IMR-90 (cell line): ENCODE results near the gene BLNK. TPM values are rescaled to one million over a fixed set of nuclear protein-coding genes. Genes with fewer than 3 reads are reported as not detected.

Experiments
- ATAC-seq: fragments of 200-7000 bp; cut with Tn5 transposase; 2 replicates; pipeline ENCODE4 v1.9.1; 2020; ENCODE audit warnings: low read depth, mild to moderate bottlenecking, moderate library complexity
- BruUV-seq: library from RNA; stranded (reverse); fragments of 400-500 nt; replicated peaks from 2 replicates; lab custom pipeline; 2021; lab: Mats Ljungman, UMichigan
- CTCF ChIA-PET: fragments of 300-600 bp; formaldehyde crosslinking; extraction: SDS; loops from one replicate; lab custom pipeline; 2021; ENCODE audit warnings: antibody characterized with exemption; lab: Yijun Ruan, JAX
- POLR2A ChIA-PET: fragments of 300-600 bp; sonication (Branson Sonifier 250); formaldehyde crosslinking; loops from one replicate; lab custom pipeline; 2022; ENCODE audit warnings: antibody characterized with exemption; ENCODE audit not compliant: unreplicated experiment; lab: Charles Lee
- DNase-seq: peaks from one replicate; pipeline ENCODE4 v3.0.0; 2013
- H2AFZ ChIP-seq: replicated peaks from 2 replicates; pipeline ENCODE3; 2013; ENCODE audit warnings: low read length, mild to moderate bottlenecking; ENCODE audit not compliant: poor library complexity
- H2AK5ac ChIP-seq: 2 replicates; pipeline ENCODE4 v1.6.1; 2013; ENCODE audit warnings: low read depth, low read length, inconsistent platforms
- H2AK9ac ChIP-seq: replicated peaks from 2 replicates; pipeline ENCODE3; 2013; ENCODE audit warnings: mild to moderate bottlenecking, low read depth, low read length, moderate library complexity; ENCODE audit not compliant: poor library complexity
- H2BK120ac ChIP-seq: 2 replicates; pipeline ENCODE4 v1.6.1; 2013; ENCODE audit warnings: low read depth, low read length, inconsistent platforms
- H2BK15ac ChIP-seq: 3 replicates; pipeline ENCODE4 v1.6.1; 2013; ENCODE audit warnings: low read depth, low read length, inconsistent platforms
- H2BK20ac ChIP-seq: 2 replicates; pipeline ENCODE4 v1.6.1; 2013; ENCODE audit warnings: low read depth, mild to moderate bottlenecking, inconsistent platforms, low read length, moderate library complexity
- H2BK5ac ChIP-seq: 2 replicates; pipeline ENCODE4 v1.6.1; 2013; ENCODE audit warnings: mild to moderate bottlenecking, low read depth, low read length, inconsistent platforms; ENCODE audit not compliant: poor library complexity, severe bottlenecking
- H3K14ac ChIP-seq: replicated peaks from 2 replicates; pipeline ENCODE4 v1.6.1; 2013; ENCODE audit warnings: low read depth, low read length, inconsistent platforms
- H3K18ac ChIP-seq: 2 replicates; pipeline ENCODE4 v1.6.1; 2013; ENCODE audit warnings: low read depth, low read length, control low read depth
- H3K23ac ChIP-seq: 2 replicates; pipeline ENCODE4 v1.6.1; 2013; ENCODE audit warnings: low read depth, low read length, inconsistent platforms
- H3K27ac ChIP-seq: 2 replicates; pipeline ENCODE4 v1.5.1; 2013; ENCODE audit warnings: mild to moderate bottlenecking, control low read depth, low read length; ENCODE audit not compliant: insufficient read depth
- H3K27me3 ChIP-seq: 2 replicates; pipeline ENCODE4 v1.6.1; 2013; ENCODE audit warnings: low read length; ENCODE audit not compliant: control insufficient read depth, insufficient read depth
- H3K36me3 ChIP-seq: 2 replicates; pipeline ENCODE4 v1.6.1; 2013; ENCODE audit warnings: low read length, mixed read lengths; ENCODE audit not compliant: control insufficient read depth, insufficient read depth
- H3K4ac ChIP-seq: 2 replicates; pipeline ENCODE4 v1.6.1; 2013; ENCODE audit warnings: low read depth, low read length, inconsistent platforms
- H3K4me1 ChIP-seq: 2 replicates; pipeline ENCODE4 v1.6.1; 2013; ENCODE audit warnings: low read length, mixed read lengths; ENCODE audit not compliant: control insufficient read depth, insufficient read depth
- H3K4me2 ChIP-seq: 2 replicates; pipeline ENCODE4 v1.6.1; 2013; ENCODE audit warnings: low read depth, mild to moderate bottlenecking, control low read depth, low read length, moderate library complexity
- H3K4me3 ChIP-seq: 2 replicates; pipeline ENCODE4 v1.5.1; 2013; ENCODE audit warnings: low read depth, mild to moderate bottlenecking, control low read depth, low read length, moderate library complexity; ENCODE audit not compliant: insufficient read depth
- H3K56ac ChIP-seq: 2 replicates; pipeline ENCODE4 v1.6.1; 2013; ENCODE audit warnings: low read length, inconsistent platforms; ENCODE audit not compliant: insufficient read depth; ENCODE audit errors: extremely low read depth
- H3K79me1 ChIP-seq, 2 experiments: 2 replicates each; pipeline ENCODE4 v1.6.1; 2013; ENCODE audit warnings: low read length in 2 of 2, inconsistent platforms in 1 of 2, low read depth in 1 of 2
- H3K9ac ChIP-seq: 2 replicates; pipeline ENCODE4 v1.6.1; 2013; ENCODE audit warnings: low read depth, low read length, control low read depth
- H3K9me1 ChIP-seq: 2 replicates; pipeline ENCODE4 v1.6.1; 2013; ENCODE audit warnings: low read length, inconsistent platforms; ENCODE audit not compliant: insufficient read depth
- H3K9me3 ChIP-seq: 2 replicates; pipeline ENCODE4 v1.6.1; 2013; ENCODE audit warnings: low read length; ENCODE audit not compliant: control insufficient read depth, insufficient read depth
- H4K20me1 ChIP-seq: 2 replicates; pipeline ENCODE4 v1.6.1; 2013; ENCODE audit warnings: low read length, inconsistent platforms; ENCODE audit not compliant: insufficient read depth
- H4K5ac ChIP-seq: 2 replicates; pipeline ENCODE4 v1.6.1; 2013; ENCODE audit warnings: mild to moderate bottlenecking, low read depth, low read length, control low read depth
- H4K8ac ChIP-seq, 2 experiments: 2 replicates each; pipeline ENCODE4 v1.6.1; 2013; ENCODE audit warnings: low read depth in 2 of 2, low read length in 2 of 2, control low read depth in 1 of 2, inconsistent platforms in 1 of 2
- H4K91ac ChIP-seq: 2 replicates; pipeline ENCODE4 v1.6.1; 2013; ENCODE audit warnings: low read depth, low read length, inconsistent platforms; ENCODE audit not compliant: insufficient read depth
- BHLHE40 ChIP-seq: fragments of 150-350 bp; IDR thresholded peaks from 2 replicates; pipeline ENCODE4 v1.6.1; 2016; ENCODE audit warnings: mild to moderate bottlenecking, low read depth, low read length
- CEBPB ChIP-seq: IDR thresholded peaks from 2 replicates; pipeline ENCODE4 v1.6.1; 2012; ENCODE audit warnings: low read depth, low read length, improper control_type of control experiment
- CHD1 ChIP-seq: IDR thresholded peaks from 2 replicates; pipeline ENCODE4 v1.6.1; 2012; ENCODE audit warnings: low read depth, low read length, improper control_type of control experiment
- FOS ChIP-seq: fragments of 150-350 bp; IDR thresholded peaks from 2 replicates; pipeline ENCODE4 v1.6.1; 2016; ENCODE audit warnings: low read depth, low read length
- NFE2L2 ChIP-seq: fragments of 150-350 bp; IDR thresholded peaks from 2 replicates; pipeline ENCODE4 v1.6.1; 2016; ENCODE audit warnings: low read depth, mild to moderate bottlenecking, low read length
- RAD21 ChIP-seq: IDR thresholded peaks from 2 replicates; pipeline ENCODE4 v1.6.1; 2012; ENCODE audit warnings: low read length, improper control_type of control experiment
- RCOR1 ChIP-seq: IDR thresholded peaks from 2 replicates; pipeline ENCODE4 v1.6.1; 2012; ENCODE audit warnings: mild to moderate bottlenecking, low read length, improper control_type of control experiment; ENCODE audit not compliant: insufficient replicate concordance
- SMC3 ChIP-seq: fragments of 150-350 bp; IDR thresholded peaks from 2 replicates; pipeline ENCODE4 v1.6.1; 2016; ENCODE audit warnings: low read depth, mild to moderate bottlenecking, antibody characterized with exemption, low read length, moderate library complexity
- WGBS, 2 experiments: methylation state at CpG; one replicate each; pipeline versions ENCODE4 v1.1.5 to v1.1.7; 2013; ENCODE audit warnings: missing lambda C conversion rate in 2 of 2; ENCODE audit not compliant: insufficient read length in 1 of 2; ENCODE audit errors: extremely low coverage in 2 of 2; 5-methylcytosine and 5-hydroxymethylcytosine counted together
- dilution Hi-C: fragments of 300-500 bp; cut with HindIII; formaldehyde crosslinking; loops from one replicate; pipeline ENCODE4 v1.14.3; 2018; ENCODE audit warnings: low sequenced_read_pairs; ENCODE audit not compliant: unreplicated experiment
- in situ Hi-C: fragments of 300-500 bp; cut with MboI; formaldehyde crosslinking; loops from 3 replicates; pipeline ENCODE4 v1.14.3; 2019; ENCODE audit warnings: low sequenced_read_pairs, inconsistent platforms, mixed read lengths
- intact Hi-C: fragments of 100-400 bp; cut with micrococcal nuclease; formaldehyde crosslinking; loops from 2 replicates; pipeline ENCODE4 v1.10.0; 2022
- polyA plus RNA-seq, 3 experiments: library from polyadenylated mRNA; depleted of rRNA; stranded (reverse); fragments of >200 nt; gene quantifications; 2 replicates each; pipeline ENCODE4 v1.2.3, GENCODE V29; 2012; ENCODE audit warnings: low replicate concordance in 1 of 3
- total RNA-seq: library from RNA; depleted of rRNA; stranded (reverse); fragments of >200 nt; gene quantifications from 2 replicates; pipeline ENCODE4 v1.2.3, GENCODE V29; 2012
- TF ChIP-seq, protein P1 (sequence below): fragments of 150-350 bp; IDR thresholded peaks from 2 replicates; pipeline ENCODE4 v1.6.1; 2017; ENCODE audit warnings: mild to moderate bottlenecking, antibody characterized with exemption, low read length, low read depth
- TF ChIP-seq, protein P2 (sequence below): conservative IDR thresholded peaks from 2 replicates; pipeline ENCODE4 v1.5.1; 2012; ENCODE audit warnings: mild to moderate bottlenecking, low read depth, low read length, improper control_type of control experiment
- TF ChIP-seq, protein P3 (sequence below): fragments of 150-350 bp; IDR thresholded peaks from 2 replicates; pipeline ENCODE4 v1.6.1; 2016; ENCODE audit warnings: low read depth, mild to moderate bottlenecking, low read length, moderate library complexity, borderline replicate concordance

Gene BLNK
- total and polyA plus RNA-seq, 2 of the 4 experiments (the other 2 are of a cell fraction): not detected

DNA sequence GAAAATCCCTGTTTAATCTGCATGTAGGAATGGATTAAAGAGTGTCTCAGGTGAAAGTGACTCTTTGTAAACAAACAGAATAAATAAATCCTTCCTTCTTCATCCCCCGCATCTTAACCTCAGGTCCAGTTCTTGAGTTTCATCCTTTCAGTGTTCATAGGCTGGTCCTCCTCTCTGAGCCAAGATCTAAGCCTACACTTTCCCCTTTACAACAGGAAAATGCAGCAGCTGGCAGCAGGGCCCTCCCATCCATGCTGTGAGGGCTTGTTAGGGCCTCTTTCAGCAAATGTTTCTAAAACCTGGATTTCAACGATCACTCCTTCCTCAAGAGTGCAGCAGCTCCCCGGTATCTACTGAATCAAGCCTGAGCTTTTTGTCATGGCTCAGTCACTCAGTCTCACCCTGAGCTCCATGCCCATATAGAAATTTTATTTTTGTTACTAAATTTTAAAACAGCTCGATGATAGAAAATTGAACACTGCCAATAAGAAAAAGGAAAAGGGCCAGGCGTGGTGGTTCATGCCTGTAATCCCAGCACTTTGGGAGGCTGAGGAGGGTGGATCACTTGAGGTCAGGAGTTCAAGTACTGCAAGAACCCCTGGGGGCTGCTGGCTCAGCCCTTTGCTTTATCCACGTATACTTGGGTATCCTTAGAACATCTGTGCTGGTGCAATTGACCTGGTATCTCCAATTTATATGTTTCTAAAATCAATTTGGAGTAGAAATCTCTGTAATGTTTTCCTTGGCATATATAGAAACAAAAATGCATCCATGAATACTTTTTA is 15.6 kb downstream of the BLNK start:
- Histone ChIP-seq H2AK9ac (no peak overlapping the region), H3K4me1 (no peaks in the 10 kb centered on the region), H2AFZ (no peak overlapping the region), H3K9me1 (no peaks in the 10 kb centered on the region), H2BK15ac (no peak overlapping the region), H4K8ac (no peak overlapping the region), H2BK20ac (no peak overlapping the region), H3K23ac (no peak overlapping the region), H2BK120ac (no peak overlapping the region), H3K9me3 (no peaks in the 10 kb centered on the region), H3K14ac (no peak overlapping the region), H3K4me3 (no peak overlapping the region), H4K91ac (no peak overlapping the region), H3K9ac (no peak overlapping the region), H3K4ac (no peak overlapping the region), H3K27ac (no peak overlapping the region), H3K56ac (no peak overlapping the region), H4K20me1 (no peaks in the 10 kb centered on the region), H3K4me2 (no peak overlapping the region), H2BK5ac (no peak overlapping the region), H3K18ac (no peak overlapping the region), H4K5ac (no peak overlapping the region), H2AK5ac (no peak overlapping the region), H3K79me1 (no peaks in the 10 kb centered on the region), H3K27me3 (no peaks in the 10 kb centered on the region), H3K36me3 (no peaks in the 10 kb centered on the region)
- in situ Hi-C loops: no loop called here
- dilution Hi-C loops: no loop called here
- no CpG with 5 or more reads among the region's 6 CpGs for WGBS, 2 experiments
- TF ChIP-seq, protein P1, sequence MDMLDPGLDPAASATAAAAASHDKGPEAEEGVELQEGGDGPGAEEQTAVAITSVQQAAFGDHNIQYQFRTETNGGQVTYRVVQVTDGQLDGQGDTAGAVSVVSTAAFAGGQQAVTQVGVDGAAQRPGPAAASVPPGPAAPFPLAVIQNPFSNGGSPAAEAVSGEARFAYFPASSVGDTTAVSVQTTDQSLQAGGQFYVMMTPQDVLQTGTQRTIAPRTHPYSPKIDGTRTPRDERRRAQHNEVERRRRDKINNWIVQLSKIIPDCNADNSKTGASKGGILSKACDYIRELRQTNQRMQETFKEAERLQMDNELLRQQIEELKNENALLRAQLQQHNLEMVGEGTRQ: no peak
- TF ChIP-seq NFE2L2: no peak
- TF ChIP-seq FOS: no peak
- TF ChIP-seq, protein P2, sequence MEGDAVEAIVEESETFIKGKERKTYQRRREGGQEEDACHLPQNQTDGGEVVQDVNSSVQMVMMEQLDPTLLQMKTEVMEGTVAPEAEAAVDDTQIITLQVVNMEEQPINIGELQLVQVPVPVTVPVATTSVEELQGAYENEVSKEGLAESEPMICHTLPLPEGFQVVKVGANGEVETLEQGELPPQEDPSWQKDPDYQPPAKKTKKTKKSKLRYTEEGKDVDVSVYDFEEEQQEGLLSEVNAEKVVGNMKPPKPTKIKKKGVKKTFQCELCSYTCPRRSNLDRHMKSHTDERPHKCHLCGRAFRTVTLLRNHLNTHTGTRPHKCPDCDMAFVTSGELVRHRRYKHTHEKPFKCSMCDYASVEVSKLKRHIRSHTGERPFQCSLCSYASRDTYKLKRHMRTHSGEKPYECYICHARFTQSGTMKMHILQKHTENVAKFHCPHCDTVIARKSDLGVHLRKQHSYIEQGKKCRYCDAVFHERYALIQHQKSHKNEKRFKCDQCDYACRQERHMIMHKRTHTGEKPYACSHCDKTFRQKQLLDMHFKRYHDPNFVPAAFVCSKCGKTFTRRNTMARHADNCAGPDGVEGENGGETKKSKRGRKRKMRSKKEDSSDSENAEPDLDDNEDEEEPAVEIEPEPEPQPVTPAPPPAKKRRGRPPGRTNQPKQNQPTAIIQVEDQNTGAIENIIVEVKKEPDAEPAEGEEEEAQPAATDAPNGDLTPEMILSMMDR: no peak
- TF ChIP-seq RCOR1: no peak
- no peak for TF ChIP-seq CEBPB
- TF ChIP-seq, protein P3, sequence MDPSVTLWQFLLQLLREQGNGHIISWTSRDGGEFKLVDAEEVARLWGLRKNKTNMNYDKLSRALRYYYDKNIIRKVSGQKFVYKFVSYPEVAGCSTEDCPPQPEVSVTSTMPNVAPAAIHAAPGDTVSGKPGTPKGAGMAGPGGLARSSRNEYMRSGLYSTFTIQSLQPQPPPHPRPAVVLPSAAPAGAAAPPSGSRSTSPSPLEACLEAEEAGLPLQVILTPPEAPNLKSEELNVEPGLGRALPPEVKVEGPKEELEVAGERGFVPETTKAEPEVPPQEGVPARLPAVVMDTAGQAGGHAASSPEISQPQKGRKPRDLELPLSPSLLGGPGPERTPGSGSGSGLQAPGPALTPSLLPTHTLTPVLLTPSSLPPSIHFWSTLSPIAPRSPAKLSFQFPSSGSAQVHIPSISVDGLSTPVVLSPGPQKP: no peak
- no peak for TF ChIP-seq BHLHE40
- no peak for TF ChIP-seq CHD1
- no peak for TF ChIP-seq RAD21
- no peak for TF ChIP-seq SMC3
- POLR2A ChIA-PET: no interaction called here
- BruUV-seq: no TSS peak
- CTCF ChIA-PET: interaction anchor here (0.8 kb wide), 1 partner anchor 26 kb away, joined by 3 read pairs; no protein-coding TSS in a partner anchor
- intact Hi-C loops: no loop called here
- DNase-seq: no peak
- ATAC-seq: no peak
